ENCODE results near the gene SH2D3C.

The SH2D3C gene

DNA sequence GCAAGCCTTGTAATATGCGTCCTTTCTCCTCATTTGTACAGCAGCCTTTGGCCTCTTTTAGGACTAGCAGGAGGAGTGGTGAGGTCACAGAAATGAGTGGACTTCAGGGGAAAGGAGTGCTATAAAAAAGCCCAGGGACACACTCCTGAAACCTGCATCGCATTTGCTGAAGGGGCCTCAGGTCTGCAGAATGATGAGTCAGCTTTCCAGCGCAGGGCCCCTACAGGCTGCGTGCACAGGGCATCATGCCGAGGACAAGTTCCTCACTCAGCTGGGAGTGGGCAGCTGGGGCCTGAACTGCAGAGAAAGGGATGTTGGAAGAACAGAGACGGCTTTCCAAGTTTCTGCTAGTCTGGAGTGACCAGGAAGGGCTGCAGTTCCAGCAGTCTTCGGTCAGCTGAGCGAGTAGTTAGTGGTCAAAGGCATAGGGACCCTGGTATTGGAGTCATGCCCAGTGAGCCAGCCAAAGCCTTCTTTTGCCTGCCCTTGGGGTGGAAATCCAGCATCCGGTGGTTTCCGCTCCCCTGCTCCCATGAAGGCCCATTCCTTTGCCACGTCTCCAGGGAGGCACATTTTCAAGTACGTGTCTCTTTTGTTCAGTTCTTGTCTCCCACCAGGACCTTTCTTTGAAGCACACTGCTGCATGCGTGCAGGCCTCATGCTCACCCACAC, 89.0 kb downstream of the SH2D3C start:
- no peak for DNase-seq (ENCODE audit: extremely low read depth, insufficient read length)
- TF ChIP-seq, protein P1, sequence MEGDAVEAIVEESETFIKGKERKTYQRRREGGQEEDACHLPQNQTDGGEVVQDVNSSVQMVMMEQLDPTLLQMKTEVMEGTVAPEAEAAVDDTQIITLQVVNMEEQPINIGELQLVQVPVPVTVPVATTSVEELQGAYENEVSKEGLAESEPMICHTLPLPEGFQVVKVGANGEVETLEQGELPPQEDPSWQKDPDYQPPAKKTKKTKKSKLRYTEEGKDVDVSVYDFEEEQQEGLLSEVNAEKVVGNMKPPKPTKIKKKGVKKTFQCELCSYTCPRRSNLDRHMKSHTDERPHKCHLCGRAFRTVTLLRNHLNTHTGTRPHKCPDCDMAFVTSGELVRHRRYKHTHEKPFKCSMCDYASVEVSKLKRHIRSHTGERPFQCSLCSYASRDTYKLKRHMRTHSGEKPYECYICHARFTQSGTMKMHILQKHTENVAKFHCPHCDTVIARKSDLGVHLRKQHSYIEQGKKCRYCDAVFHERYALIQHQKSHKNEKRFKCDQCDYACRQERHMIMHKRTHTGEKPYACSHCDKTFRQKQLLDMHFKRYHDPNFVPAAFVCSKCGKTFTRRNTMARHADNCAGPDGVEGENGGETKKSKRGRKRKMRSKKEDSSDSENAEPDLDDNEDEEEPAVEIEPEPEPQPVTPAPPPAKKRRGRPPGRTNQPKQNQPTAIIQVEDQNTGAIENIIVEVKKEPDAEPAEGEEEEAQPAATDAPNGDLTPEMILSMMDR (IDR thresholded peaks at IDR 0.05; ENCODE audit: insufficient read depth, low read length, poor library complexity, severe bottlenecking), result no peak
- H3K36me3 ChIP-seq (ENCODE audit: control insufficient read depth, insufficient read depth, low read length), result no peaks in the 10 kb centered on the region

More for the DNA sequence above, 89.0 kb downstream of the SH2D3C start:
- H3K4me3 ChIP-seq (replicated peaks; ENCODE audit: low read depth, low read length), result no peak overlapping the region
- H3K27me3 ChIP-seq (replicated peaks; ENCODE audit: control insufficient read depth, insufficient read depth, low read length), result no peaks in the 10 kb centered on the region
